SKM-1 (cell line): ENCODE results near the gene KCTD16.

ENCODE experiments used
- DNase-seq: peaks from one replicate; lab custom pipeline; 2025; ENCODE audit not compliant: unreplicated experiment; lab: John Stamatoyannopoulos, UW

The KCTD16 gene

GRCh38 chr5:144504929-144505577 is 334.4 kb downstream of the KCTD16 start:
- DNase-seq = no peak

- DNase-seq = no peak
Measured at GRCh38 chr5:144510845-144511579, 340.3 kb downstream of the KCTD16 start.

DNA sequence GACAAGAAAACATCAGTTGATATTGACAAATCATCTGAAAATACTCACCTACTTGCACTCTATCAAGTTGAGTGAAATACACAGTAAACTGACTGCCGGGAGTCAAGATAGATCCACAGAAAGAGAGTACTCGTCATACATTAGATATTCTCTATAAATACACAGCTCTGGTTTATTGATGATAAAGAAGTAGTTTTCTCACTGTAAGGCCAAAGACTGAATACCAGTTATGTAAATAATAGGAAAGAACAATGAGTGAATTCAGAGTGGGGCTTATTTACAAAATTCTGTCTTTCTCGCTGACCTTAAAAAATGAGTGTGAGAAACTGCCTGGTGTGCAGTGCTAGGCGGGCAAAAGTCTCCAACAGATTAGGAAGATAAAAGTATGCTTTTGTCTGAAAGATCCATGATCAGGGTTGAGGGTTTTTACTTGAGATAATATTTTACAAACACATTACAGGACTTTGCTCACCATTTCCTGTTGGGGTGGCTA is 341.0 kb downstream of the KCTD16 start:
- DNase-seq = no peak

DNA sequence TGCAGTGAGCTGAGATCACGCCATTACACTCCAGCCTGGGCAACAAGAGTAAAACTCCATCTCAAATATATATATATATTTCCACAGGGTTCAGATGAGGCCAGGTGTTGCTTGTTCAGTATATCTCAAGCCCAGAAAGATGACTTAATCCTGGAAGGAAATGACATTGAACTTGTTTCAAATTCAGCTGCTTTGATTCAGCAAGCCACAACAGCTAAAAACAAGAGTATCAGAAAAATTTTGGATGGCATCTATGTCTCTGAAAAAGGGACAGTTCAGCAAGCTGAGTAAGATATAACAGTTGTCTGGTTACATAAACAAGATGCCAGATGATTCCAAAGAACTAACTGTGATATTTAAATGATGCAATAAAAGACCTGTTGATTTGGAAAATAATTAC is 352.0 kb downstream of the KCTD16 start:
- no peak for DNase-seq

DNA sequence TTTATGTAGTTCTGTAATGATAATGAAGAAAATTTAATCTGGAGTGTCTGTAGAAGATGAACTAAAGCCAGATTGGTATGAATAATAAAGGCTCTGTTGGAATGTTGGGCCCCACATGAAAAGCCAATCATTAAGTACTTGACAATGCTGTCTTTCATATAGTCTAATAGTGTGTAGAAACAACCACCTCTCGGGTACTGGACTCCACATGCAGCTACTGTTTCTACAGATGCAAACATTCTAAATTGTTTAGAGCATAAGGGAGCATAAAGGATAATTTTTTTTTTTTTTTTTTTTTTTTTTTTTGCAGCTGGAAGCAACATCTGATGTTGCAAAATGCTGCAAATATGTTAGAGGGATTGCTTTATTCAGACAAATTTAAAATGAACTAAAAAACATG is 354.3 kb downstream of the KCTD16 start:
- no peak for DNase-seq

- DNase-seq = no peak
Measured at GRCh38 chr5:144531188-144531587, 360.5 kb downstream of the KCTD16 start.
